ENCODE results near the gene MAP2K2. TPM values are rescaled to one million over a fixed set of nuclear protein-coding genes. Genes with fewer than 3 reads are reported as not detected.

Gene MAP2K2
- total RNA-seq, 1 experiment from 2014 or later: 185 TPM

DNA sequence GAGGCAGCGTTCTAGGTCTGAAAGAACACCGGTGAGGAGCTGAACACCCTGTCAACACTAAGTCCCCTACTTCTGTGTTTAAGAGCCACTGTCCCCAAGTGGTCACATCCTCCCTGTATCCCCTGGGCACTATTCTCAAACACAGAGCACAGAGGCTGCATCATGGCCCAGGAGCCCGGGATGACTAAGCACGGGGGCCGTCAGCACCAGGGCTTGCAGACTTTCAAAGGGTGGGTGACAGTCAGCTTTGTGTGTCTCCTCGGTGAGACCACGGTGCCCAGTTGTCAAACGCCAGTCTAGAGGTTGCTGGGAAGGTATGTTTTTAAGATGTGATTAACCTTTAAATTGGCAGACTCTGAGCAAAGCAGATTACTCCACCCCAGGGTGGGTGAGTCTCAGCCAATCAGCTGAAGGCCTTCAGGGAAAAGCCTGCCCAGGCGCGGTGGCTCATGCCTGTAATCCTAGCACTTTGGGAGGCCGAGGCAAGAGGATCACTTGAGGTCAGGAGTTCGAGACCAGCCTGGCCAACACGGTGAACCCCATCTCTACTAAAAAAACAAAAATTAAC, 8.0 kb downstream of the MAP2K2 start:
- Histone ChIP-seq H3K27me3 (replicated peaks; ENCODE audit: insufficient read depth, low read depth, low read length, poor library complexity) (no peaks in the 10 kb centered on the region), H3K4me1 (ENCODE audit: insufficient read depth, low read length, poor library complexity, severe bottlenecking) (no peaks in the 10 kb centered on the region), H3K4me3 (ENCODE audit: low read depth, low read length, poor library complexity, severe bottlenecking) (no peak overlapping the region), H3K36me3 (ENCODE audit: insufficient read depth, low read length, poor library complexity, severe bottlenecking) (peaks cover 62% of the 10 kb centered on the region), H3K9me3 (ENCODE audit: low read depth, low read length, poor library complexity, severe bottlenecking) (no peaks in the 10 kb centered on the region), H3K27ac (ENCODE audit: low read depth, low read length, poor library complexity, severe bottlenecking) (no peak overlapping the region)
- POLR2A ChIA-PET (ENCODE audit: low non-redundant PET): no interaction called here
- intact Hi-C loops (cut with micrococcal nuclease; ENCODE audit: unreplicated experiment): no loop called here
- CTCF ChIA-PET: no interaction called here
- BruUV-seq (replicated peaks): no TSS peak
- TF ChIP-seq EZH2 (IDR thresholded peaks at IDR 0.05; ENCODE audit: borderline replicate concordance, low read depth, low read length, poor library complexity, severe bottlenecking) (no peak), CTCF (conservative IDR thresholded peaks at IDR 0.05; ENCODE audit: low read depth, low read length) (no peak)
- no peak for DNase-seq (ENCODE audit: low spot score)

DNA sequence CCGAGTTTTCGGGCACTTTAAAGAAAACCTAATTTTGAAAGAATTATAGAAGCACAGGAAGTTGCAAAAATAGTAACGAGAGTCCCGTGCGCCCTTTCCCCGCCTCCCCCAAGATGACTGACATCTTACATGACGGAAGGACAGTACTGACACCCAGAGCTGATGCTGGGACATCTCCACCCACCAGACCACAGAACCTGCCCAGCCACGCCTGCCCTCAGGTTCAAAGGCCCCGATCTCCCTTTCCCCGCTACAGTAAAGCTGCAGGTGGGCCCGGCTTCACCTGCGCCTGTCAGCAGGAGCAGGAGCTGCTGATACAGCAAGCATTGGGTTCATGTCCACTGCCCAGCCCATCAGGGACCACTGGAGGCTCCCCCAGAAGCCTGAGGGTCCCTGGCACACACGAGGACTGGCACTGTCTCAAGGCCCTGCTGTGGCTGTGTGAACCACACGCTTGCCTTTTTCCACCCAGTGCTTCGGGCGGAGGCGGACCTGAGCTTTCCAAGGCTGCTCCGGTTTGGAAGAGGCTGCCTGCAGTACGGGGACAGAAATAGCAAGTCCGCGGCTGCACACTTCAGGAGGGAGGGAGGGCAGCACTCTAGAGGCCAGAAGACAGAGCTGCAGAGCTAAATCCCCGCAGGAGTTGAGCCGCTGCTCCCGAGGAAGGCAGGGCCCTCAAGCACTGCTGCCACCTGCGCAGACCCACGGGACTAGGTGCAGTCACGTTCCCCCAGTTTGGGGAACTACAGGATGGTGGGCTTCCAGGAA, 8.7 kb downstream of the MAP2K2 start:
- Histone ChIP-seq H3K4me3 (ENCODE audit: low read depth, low read length, poor library complexity, severe bottlenecking) (no peak overlapping the region), H3K36me3 (ENCODE audit: insufficient read depth, low read length, poor library complexity, severe bottlenecking) (peaks cover 67% of the 10 kb centered on the region), H3K27ac (ENCODE audit: low read depth, low read length, poor library complexity, severe bottlenecking) (no peak overlapping the region), H3K9me3 (ENCODE audit: low read depth, low read length, poor library complexity, severe bottlenecking) (no peaks in the 10 kb centered on the region), H3K4me1 (ENCODE audit: insufficient read depth, low read length, poor library complexity, severe bottlenecking) (no peaks in the 10 kb centered on the region), H3K27me3 (replicated peaks; ENCODE audit: insufficient read depth, low read depth, low read length, poor library complexity) (no peaks in the 10 kb centered on the region)
- no TSS peak for BruUV-seq (replicated peaks)
- DNase-seq (ENCODE audit: low spot score): no peak
- ChIA-PET POLR2A (ENCODE audit: low non-redundant PET) (no interaction called here), CTCF (interaction anchor here (0.6 kb wide), 1 partner anchor 93 kb away, joined by 7 read pairs; no protein-coding TSS in a partner anchor)
- TF ChIP-seq CTCF (conservative IDR thresholded peaks at IDR 0.05; ENCODE audit: low read depth, low read length): no peak
- no peak for TF ChIP-seq EZH2 (IDR thresholded peaks at IDR 0.05; ENCODE audit: borderline replicate concordance, low read depth, low read length, poor library complexity, severe bottlenecking)
- intact Hi-C loops (cut with micrococcal nuclease; ENCODE audit: unreplicated experiment): no loop called here

DNA sequence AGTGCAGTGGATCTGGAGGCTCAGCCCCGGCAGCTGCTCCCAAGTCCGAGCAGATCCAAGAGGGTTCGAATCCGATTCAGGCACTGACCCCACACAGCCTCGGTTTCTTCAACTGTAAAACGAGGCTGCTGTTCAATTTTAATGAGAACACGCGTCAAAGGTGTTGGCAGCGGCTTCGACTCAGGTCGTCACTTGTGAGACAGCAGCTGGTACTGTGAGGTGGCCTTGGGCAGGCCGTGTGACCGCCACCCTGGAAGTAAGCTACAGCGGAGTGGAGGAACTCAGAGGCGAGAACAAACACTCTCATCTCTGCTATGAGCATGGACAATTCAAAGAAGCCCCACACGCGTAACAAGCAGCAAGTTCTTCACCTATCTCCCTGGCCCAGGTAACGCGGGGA, 9.7 kb downstream of the MAP2K2 start:
- intact Hi-C loops (cut with micrococcal nuclease; ENCODE audit: unreplicated experiment): no loop called here
- Histone ChIP-seq H3K27me3 (replicated peaks; ENCODE audit: insufficient read depth, low read depth, low read length, poor library complexity) (no peaks in the 10 kb centered on the region), H3K36me3 (ENCODE audit: insufficient read depth, low read length, poor library complexity, severe bottlenecking) (peaks cover 72% of the 10 kb centered on the region), H3K27ac (ENCODE audit: low read depth, low read length, poor library complexity, severe bottlenecking) (no peak overlapping the region), H3K4me1 (ENCODE audit: insufficient read depth, low read length, poor library complexity, severe bottlenecking) (no peaks in the 10 kb centered on the region), H3K4me3 (ENCODE audit: low read depth, low read length, poor library complexity, severe bottlenecking) (no peak overlapping the region), H3K9me3 (ENCODE audit: low read depth, low read length, poor library complexity, severe bottlenecking) (no peaks in the 10 kb centered on the region)
- no peak for DNase-seq (ENCODE audit: low spot score)
- TF ChIP-seq EZH2 (IDR thresholded peaks at IDR 0.05; ENCODE audit: borderline replicate concordance, low read depth, low read length, poor library complexity, severe bottlenecking) (no peak), CTCF (conservative IDR thresholded peaks at IDR 0.05; ENCODE audit: low read depth, low read length) (no peak)
- no TSS peak for BruUV-seq (replicated peaks)
- ChIA-PET POLR2A (ENCODE audit: low non-redundant PET) (no interaction called here), CTCF (no interaction called here)
